HL-60 (cell line): ENCODE results near the gene PTPRN2.

ENCODE experiments used
- DNase-seq, 2 experiments: peaks; one replicate each; pipeline ENCODE4 v3.0.0-alpha.2; 2010 to 2020; ENCODE audit warnings: low read depth in 1 of 2, low spot score in 1 of 2
- H3K27ac ChIP-seq: fragments of 250-450 bp; sonication (Bioruptor Pico); replicated peaks from 2 replicates; pipeline ENCODE4 v1.5.1; 2020; ENCODE audit warnings: mild to moderate bottlenecking, moderate library complexity
- H3K27me3 ChIP-seq: fragments of 250-450 bp; sonication (Bioruptor Pico); 2 replicates; pipeline ENCODE4 v1.5.1; 2021; ENCODE audit warnings: mild to moderate bottlenecking, moderate library complexity; ENCODE audit not compliant: insufficient read depth, poor library complexity, severe bottlenecking
- H3K4me3 ChIP-seq: replicated peaks from 2 replicates; pipeline ENCODE4 v1.5.1; 2011; ENCODE audit warnings: mild to moderate bottlenecking, control low read depth, low read length; ENCODE audit not compliant: insufficient read depth
- GABPA ChIP-seq: IDR thresholded peaks from 2 replicates; pipeline ENCODE4 v1.6.1; 2012; ENCODE audit warnings: low read depth
- POLR2AphosphoS5 ChIP-seq: IDR thresholded peaks from 2 replicates; pipeline ENCODE4 v1.6.1; 2012; ENCODE audit warnings: low read depth
- SPI1 ChIP-seq: IDR thresholded peaks from 2 replicates; pipeline ENCODE4 v1.6.1; 2012; ENCODE audit warnings: low read depth, mild to moderate bottlenecking, borderline replicate concordance
- TF ChIP-seq, protein P1 (sequence below): IDR thresholded peaks from one replicate; pipeline ENCODE4 v1.5.1; 2011; ENCODE audit warnings: low read length, control low read depth, inconsistent platforms; ENCODE audit not compliant: insufficient read depth
- TF ChIP-seq, protein P2 (sequence below): IDR thresholded peaks from 2 replicates; pipeline ENCODE4 v1.6.1; 2012; ENCODE audit warnings: low read depth; ENCODE audit not compliant: insufficient replicate concordance

The PTPRN2 gene

DNA sequence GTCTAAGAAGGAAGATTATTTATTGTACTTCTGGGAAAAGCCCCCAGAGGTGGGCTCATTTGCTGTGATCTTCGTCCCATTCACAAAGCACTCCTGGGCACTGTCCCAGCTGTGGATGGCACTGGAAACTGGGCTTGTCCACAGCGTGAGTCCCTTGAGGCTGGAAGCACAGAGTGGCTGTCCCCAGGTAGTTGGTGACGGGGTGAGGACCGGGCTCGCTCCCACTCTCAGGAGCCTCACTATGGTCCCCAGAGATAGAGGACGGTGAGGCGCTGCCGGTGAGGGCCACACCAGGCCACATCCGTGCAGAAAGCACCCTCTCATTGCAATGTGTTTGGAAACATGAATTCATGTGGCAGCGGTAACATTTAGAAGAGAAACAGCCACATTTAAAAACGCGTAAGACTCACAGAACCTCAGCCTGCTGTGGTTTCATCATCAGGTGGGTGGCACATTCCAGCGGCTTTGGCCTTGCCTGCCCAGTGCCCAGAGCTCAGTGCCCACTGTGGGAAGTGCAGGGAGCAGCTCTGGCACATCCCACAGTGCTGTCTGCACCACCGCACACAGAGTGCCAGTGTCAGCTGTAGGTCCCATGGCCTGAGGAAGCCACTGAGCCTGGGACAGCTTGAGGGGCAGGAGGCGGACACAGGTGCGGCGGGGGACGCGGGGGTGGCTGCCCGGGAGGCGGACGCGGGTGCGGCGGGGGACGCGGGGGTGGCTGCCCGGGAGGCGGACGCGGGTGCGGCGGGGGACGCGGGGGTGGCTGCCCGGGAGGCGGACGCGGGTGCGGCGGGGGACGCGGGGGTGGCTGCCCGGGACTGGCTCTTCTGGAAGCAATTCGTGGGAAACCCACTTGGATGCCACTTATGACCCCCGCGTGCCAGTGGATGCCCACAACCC is 801.0 kb downstream of the PTPRN2 start:
- Histone ChIP-seq H3K27ac (no peak overlapping the region), H3K4me3 (no peak overlapping the region), H3K27me3 (no peaks in the 10 kb centered on the region)
- no peak for DNase-seq
- TF ChIP-seq GABPA = no peak
- TF ChIP-seq, protein P1, sequence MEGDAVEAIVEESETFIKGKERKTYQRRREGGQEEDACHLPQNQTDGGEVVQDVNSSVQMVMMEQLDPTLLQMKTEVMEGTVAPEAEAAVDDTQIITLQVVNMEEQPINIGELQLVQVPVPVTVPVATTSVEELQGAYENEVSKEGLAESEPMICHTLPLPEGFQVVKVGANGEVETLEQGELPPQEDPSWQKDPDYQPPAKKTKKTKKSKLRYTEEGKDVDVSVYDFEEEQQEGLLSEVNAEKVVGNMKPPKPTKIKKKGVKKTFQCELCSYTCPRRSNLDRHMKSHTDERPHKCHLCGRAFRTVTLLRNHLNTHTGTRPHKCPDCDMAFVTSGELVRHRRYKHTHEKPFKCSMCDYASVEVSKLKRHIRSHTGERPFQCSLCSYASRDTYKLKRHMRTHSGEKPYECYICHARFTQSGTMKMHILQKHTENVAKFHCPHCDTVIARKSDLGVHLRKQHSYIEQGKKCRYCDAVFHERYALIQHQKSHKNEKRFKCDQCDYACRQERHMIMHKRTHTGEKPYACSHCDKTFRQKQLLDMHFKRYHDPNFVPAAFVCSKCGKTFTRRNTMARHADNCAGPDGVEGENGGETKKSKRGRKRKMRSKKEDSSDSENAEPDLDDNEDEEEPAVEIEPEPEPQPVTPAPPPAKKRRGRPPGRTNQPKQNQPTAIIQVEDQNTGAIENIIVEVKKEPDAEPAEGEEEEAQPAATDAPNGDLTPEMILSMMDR = no peak
- TF ChIP-seq POLR2AphosphoS5 = no peak
- no peak for TF ChIP-seq SPI1
- TF ChIP-seq, protein P2, sequence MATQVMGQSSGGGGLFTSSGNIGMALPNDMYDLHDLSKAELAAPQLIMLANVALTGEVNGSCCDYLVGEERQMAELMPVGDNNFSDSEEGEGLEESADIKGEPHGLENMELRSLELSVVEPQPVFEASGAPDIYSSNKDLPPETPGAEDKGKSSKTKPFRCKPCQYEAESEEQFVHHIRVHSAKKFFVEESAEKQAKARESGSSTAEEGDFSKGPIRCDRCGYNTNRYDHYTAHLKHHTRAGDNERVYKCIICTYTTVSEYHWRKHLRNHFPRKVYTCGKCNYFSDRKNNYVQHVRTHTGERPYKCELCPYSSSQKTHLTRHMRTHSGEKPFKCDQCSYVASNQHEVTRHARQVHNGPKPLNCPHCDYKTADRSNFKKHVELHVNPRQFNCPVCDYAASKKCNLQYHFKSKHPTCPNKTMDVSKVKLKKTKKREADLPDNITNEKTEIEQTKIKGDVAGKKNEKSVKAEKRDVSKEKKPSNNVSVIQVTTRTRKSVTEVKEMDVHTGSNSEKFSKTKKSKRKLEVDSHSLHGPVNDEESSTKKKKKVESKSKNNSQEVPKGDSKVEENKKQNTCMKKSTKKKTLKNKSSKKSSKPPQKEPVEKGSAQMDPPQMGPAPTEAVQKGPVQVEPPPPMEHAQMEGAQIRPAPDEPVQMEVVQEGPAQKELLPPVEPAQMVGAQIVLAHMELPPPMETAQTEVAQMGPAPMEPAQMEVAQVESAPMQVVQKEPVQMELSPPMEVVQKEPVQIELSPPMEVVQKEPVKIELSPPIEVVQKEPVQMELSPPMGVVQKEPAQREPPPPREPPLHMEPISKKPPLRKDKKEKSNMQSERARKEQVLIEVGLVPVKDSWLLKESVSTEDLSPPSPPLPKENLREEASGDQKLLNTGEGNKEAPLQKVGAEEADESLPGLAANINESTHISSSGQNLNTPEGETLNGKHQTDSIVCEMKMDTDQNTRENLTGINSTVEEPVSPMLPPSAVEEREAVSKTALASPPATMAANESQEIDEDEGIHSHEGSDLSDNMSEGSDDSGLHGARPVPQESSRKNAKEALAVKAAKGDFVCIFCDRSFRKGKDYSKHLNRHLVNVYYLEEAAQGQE = no peak

DNA sequence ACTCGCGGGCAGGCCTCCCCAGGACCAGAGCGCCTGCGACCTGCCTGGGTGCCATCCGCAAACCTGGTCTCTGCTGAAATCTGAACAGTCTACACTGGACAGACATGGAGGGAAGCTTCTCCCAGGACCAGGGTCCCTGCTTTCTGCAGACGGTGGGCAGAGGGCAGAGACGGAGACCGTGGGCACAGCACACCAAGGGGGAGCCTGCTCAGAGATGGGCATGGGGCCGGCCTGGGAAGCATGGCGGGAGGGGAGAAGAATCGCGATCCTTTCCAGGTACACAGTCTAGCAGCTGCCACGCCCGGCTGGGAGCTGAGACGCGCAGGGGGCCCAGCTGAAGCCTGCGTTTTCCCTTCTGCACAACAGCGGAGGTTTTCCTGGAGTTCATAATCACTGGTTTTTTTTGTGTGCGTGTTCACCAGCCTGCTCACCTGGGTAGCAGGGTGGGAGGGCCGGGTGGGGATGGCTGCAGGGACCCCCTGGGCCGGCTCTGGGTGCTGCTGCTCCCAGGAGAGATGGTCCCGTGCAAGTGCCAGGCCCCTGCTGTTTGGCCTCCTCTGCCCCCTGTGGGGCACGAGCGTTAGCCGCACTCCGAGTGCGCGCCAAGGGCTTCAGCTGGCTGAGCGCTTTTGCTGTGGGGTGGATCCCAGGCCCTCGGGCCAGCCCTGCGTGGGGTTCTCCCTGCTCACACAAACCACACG is 802.0 kb downstream of the PTPRN2 start:
- no peak for DNase-seq
- TF ChIP-seq POLR2AphosphoS5 (no peak), GABPA (no peak), SPI1 (no peak)
- TF ChIP-seq, protein P1 = no peak
- TF ChIP-seq, protein P2 = no peak
- Histone ChIP-seq H3K4me3 (no peak overlapping the region), H3K27me3 (no peaks in the 10 kb centered on the region), H3K27ac (no peak overlapping the region)

DNA sequence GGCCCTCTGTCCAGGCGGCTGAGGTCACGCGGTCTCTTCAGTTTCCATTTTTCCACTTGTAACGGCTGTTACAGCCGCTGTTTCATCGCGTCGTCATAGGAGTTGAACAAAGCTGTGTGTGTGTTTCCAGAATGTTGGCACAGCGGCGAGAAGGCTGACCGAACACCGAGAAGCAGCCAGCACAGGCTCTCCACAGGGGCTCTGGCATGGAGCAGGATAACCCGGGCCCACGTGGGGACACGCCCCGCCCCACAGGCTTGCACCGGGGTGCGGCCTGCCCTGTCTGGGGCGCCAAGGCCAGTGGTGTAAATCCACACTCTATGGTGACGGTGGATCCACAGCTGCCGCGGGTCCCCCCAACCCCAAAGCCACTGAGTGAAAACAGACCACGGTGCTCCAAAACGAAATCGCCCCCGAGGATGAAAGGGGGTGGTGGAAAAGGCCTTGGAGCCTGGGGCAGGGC is 802.6 kb downstream of the PTPRN2 start:
- TF ChIP-seq GABPA (no peak), POLR2AphosphoS5 (no peak), SPI1 (no peak)
- TF ChIP-seq, protein P1 = no peak
- TF ChIP-seq, protein P2 = no peak
- DNase-seq = no peak

More for the DNA sequence above, 802.6 kb downstream of the PTPRN2 start:
- H3K27ac ChIP-seq = no peak overlapping the region
- no peak overlapping the region for H3K4me3 ChIP-seq
- no peaks in the 10 kb centered on the region for H3K27me3 ChIP-seq
